ENCODE results near the gene COL4A2. TPM values are rescaled to one million over a fixed set of nuclear protein-coding genes. Genes with fewer than 3 reads are reported as not detected.

The COL4A2 gene
- total RNA-seq, 2 experiments from 2014 or later: not detected

GRCh38 chr13:110343241-110343865 lies 36.3 kb downstream of the COL4A2 start:
- Mint-ChIP-seq H3K27me3 (peaks cover 15% of the 10 kb centered on the region), H3K27ac (no peak overlapping the region), H3K9me3 (no peaks in the 10 kb centered on the region), H3K4me1 (ENCODE audit: low read depth) (peaks cover 21% of the 10 kb centered on the region), H3K36me3 (ENCODE audit: low read depth) (no peaks in the 10 kb centered on the region), H3K4me3 (no peak overlapping the region)
- DNase-seq: no peak
- ChIA-PET CTCF (no interaction called here), POLR2A (no interaction called here)
- no peak for ATAC-seq
- TF ChIP-seq CTCF (IDR thresholded peaks at IDR 0.05): no peak
- intact Hi-C loops (cut with micrococcal nuclease): no loop called here

- Mint-ChIP-seq H3K27me3 (peaks cover 10% of the 10 kb centered on the region), H3K4me3 (no peak overlapping the region), H3K36me3 (ENCODE audit: low read depth) (no peaks in the 10 kb centered on the region), H3K27ac (no peak overlapping the region), H3K9me3 (no peaks in the 10 kb centered on the region), H3K4me1 (ENCODE audit: low read depth) (peaks cover 19% of the 10 kb centered on the region)
- POLR2A ChIA-PET: no interaction called here
- intact Hi-C loops (cut with micrococcal nuclease): no loop called here
- DNase-seq: no peak
- TF ChIP-seq CTCF (IDR thresholded peaks at IDR 0.05): no peak
- no peak for ATAC-seq
- CTCF ChIA-PET: no interaction called here
These were observed 37.2 kb downstream of the COL4A2 start for GRCh38 chr13:110344320-110344719.

GRCh38 chr13:110345266-110345665 lies 38.2 kb downstream of the COL4A2 start:
- DNase-seq (no peak), ATAC-seq (no peak)
- Mint-ChIP-seq H3K27ac (no peak overlapping the region), H3K27me3 (peaks cover 6% of the 10 kb centered on the region), H3K4me3 (no peak overlapping the region), H3K4me1 (ENCODE audit: low read depth) (peaks cover 14% of the 10 kb centered on the region), H3K9me3 (no peaks in the 10 kb centered on the region), H3K36me3 (ENCODE audit: low read depth) (no peaks in the 10 kb centered on the region)
- CTCF ChIA-PET: no interaction called here
- POLR2A ChIA-PET: no interaction called here
- intact Hi-C loops (cut with micrococcal nuclease): no loop called here
- no peak for TF ChIP-seq CTCF (IDR thresholded peaks at IDR 0.05)

GRCh38 chr13:110345701-110346100 lies 38.6 kb downstream of the COL4A2 start:
- TF ChIP-seq CTCF (IDR thresholded peaks at IDR 0.05): no peak
- H3K27ac Mint-ChIP-seq: no peak overlapping the region
- CTCF ChIA-PET: no interaction called here
- H3K4me3 Mint-ChIP-seq: no peak overlapping the region
- intact Hi-C loops (cut with micrococcal nuclease): no loop called here
- peaks cover 6% of the 10 kb centered on the region for H3K27me3 Mint-ChIP-seq
- POLR2A ChIA-PET: interaction anchor here (0.6 kb wide), 1 partner anchor 87 kb away, joined by 4 read pairs; no protein-coding TSS in a partner anchor
- DNase-seq (no peak), ATAC-seq (no peak)
- H3K9me3 Mint-ChIP-seq: no peaks in the 10 kb centered on the region
- H3K4me1 Mint-ChIP-seq (ENCODE audit: low read depth): peaks cover 10% of the 10 kb centered on the region
- H3K36me3 Mint-ChIP-seq (ENCODE audit: low read depth): no peaks in the 10 kb centered on the region

GRCh38 chr13:110346661-110347067 lies 39.6 kb downstream of the COL4A2 start:
- DNase-seq: no peak
- ChIA-PET CTCF (no interaction called here), POLR2A (no interaction called here)
- H3K36me3 Mint-ChIP-seq (ENCODE audit: low read depth): no peaks in the 10 kb centered on the region
- H3K27me3 Mint-ChIP-seq: peaks cover 5% of the 10 kb centered on the region
- H3K27ac Mint-ChIP-seq: no peak overlapping the region
- H3K9me3 Mint-ChIP-seq: no peaks in the 10 kb centered on the region
- peaks cover 2% of the 10 kb centered on the region for H3K4me1 Mint-ChIP-seq (ENCODE audit: low read depth)
- intact Hi-C loops (cut with micrococcal nuclease): no loop called here
- TF ChIP-seq CTCF (IDR thresholded peaks at IDR 0.05): no peak
- no peak for ATAC-seq
- no peak overlapping the region for H3K4me3 Mint-ChIP-seq
